Endothelial cell of umbilical vein (primary cell): ENCODE results near the gene ITPKC.

ENCODE experiments used
- CTCF ChIP-seq, 2 donors: IDR thresholded peaks; 1 replicate in 1 of 2; 2 replicates in 1 of 2; pipeline ENCODE4 v1.5.1; 2011; ENCODE audit warnings: low read length in 2 of 2, mild to moderate bottlenecking in 2 of 2, moderate library complexity in 2 of 2, control low read depth in 1 of 2, inconsistent platforms in 1 of 2, low read depth in 1 of 2; ENCODE audit not compliant: insufficient read depth in 1 of 2; ENCODE audit errors: extremely low read depth in 1 of 2
- EZH2 ChIP-seq: IDR thresholded peaks from 2 replicates; pipeline ENCODE4 v1.6.1; 2012; ENCODE audit warnings: borderline replicate concordance, low read depth, mild to moderate bottlenecking, moderate library complexity, low read length, inconsistent platforms; ENCODE audit not compliant: severe bottlenecking
- GATA2 ChIP-seq: IDR thresholded peaks from 2 replicates; pipeline ENCODE4 v1.7.0; 2011; ENCODE audit warnings: low read depth, mild to moderate bottlenecking, moderate library complexity, mixed read lengths, low read length; ENCODE audit not compliant: insufficient read length, insufficient read depth
- POLR2A ChIP-seq: IDR thresholded peaks from 2 replicates; pipeline ENCODE4 v1.6.1; 2012; ENCODE audit warnings: low read depth, mild to moderate bottlenecking, control low read depth, low read length
- POLR2AphosphoS5 ChIP-seq: IDR thresholded peaks from 2 replicates; pipeline ENCODE4 v1.6.1; 2012; ENCODE audit warnings: low read depth, mild to moderate bottlenecking, control low read depth, low read length, moderate library complexity; ENCODE audit not compliant: insufficient read depth

DNA sequence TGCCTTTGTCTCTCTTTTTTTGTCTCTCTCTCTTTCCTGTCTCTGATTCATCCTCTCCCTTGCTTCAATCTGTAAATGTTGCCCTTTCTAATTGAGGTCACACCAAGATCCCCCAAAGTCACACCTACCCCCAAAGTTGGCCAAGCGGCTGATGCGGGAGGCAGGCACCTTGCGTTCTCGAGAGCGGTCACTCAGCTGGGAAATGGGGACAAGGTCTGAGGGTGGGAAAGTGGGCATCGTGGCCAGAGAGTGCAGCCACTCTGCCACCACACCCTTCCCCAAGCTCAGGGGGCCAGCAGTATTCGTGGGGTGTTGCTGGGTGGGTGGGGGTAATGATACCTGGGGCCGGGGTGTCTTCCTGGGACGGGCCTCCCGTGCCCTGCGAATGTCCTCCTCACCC lies 3.0 kb upstream of the ITPKC start:
- TF ChIP-seq GATA2 = no peak
- TF ChIP-seq POLR2A = no peak
- no peak for TF ChIP-seq EZH2
- no peak for TF ChIP-seq CTCF (IDR thresholded peaks at IDR 0.05; ENCODE audit: extremely low read depth in 1 of 2, insufficient read depth in 1 of 2, low read depth in 1 of 2, low read length in 2 of 2)
- TF ChIP-seq POLR2AphosphoS5 = no peak
